Activated gamma-delta T cell treated with Interleukin-2 at 50 U/mL for 16 hours (primary cell): ENCODE results near the gene PYDC1.
"Not testable (repeated sequence)": the region's sequence is repeated elsewhere in the genome, so short reads cannot be mapped to it uniquely, and the experiment has no call there.

Source experiments
- DNase-seq: peaks from one replicate; pipeline ENCODE4 v3.0.0-alpha.2; 2020

PYDC1 gene

GRCh38 chr16:31177136-31177535 lies 39.8 kb downstream of the PYDC1 start:
- DNase-seq, result peak; percentile 42

GRCh38 chr16:31170048-31170447 lies 46.9 kb downstream of the PYDC1 start:
- not testable (repeated sequence) for DNase-seq

GRCh38 chr16:31168848-31169247 lies 48.1 kb downstream of the PYDC1 start:
- DNase-seq, result no peak

- no peak for DNase-seq
Measured at GRCh38 chr16:31167315-31167714, 49.6 kb downstream of the PYDC1 start.
